SK-N-SH treated with all-trans-retinoic acid at 6 μM for 48 hours (cell line): ENCODE data around the gene ZNF341.

Experiments
- ARNTL ChIP-seq: fragments of 450-650 bp; formaldehyde crosslinking; IDR thresholded peaks from 2 replicates; pipeline ENCODE4 v1.5.0; 2020; ENCODE audit warnings: low read depth, mild to moderate bottlenecking, moderate library complexity, borderline replicate concordance
- BACH2 ChIP-seq: fragments of 250-450 bp; sonication (Bioruptor Pico); IDR thresholded peaks from 2 replicates; pipeline ENCODE4 v1.9.0; 2021; ENCODE audit warnings: mild to moderate bottlenecking, borderline replicate concordance
- ESRRG ChIP-seq: fragments of 250-450 bp; sonication (Bioruptor Pico); IDR thresholded peaks from 2 replicates; pipeline ENCODE4 v1.6.1; 2021; ENCODE audit warnings: mild to moderate bottlenecking
- ISL1 ChIP-seq: fragments of 250-450 bp; sonication (Bioruptor Pico); IDR thresholded peaks from 2 replicates; pipeline ENCODE4 v2.1.2; 2022; ENCODE audit warnings: mild to moderate bottlenecking, moderate library complexity
- PPARA ChIP-seq: fragments of 250-450 bp; sonication (Bioruptor Pico); IDR thresholded peaks from 2 replicates; pipeline ENCODE4 v1.5.0; 2020; ENCODE audit warnings: mild to moderate bottlenecking, borderline replicate concordance
- RARB ChIP-seq: fragments of 250-450 bp; sonication (Bioruptor Pico); IDR thresholded peaks from 2 replicates; pipeline ENCODE4 v1.8.0; 2021; ENCODE audit warnings: mild to moderate bottlenecking, moderate library complexity
- TCF4 ChIP-seq: fragments of 250-450 bp; sonication (Bioruptor Pico); IDR thresholded peaks from 2 replicates; pipeline ENCODE4 v1.8.0; 2021; ENCODE audit warnings: mild to moderate bottlenecking, moderate library complexity, borderline replicate concordance
- TOX ChIP-seq: fragments of 250-450 bp; sonication (Bioruptor Pico); IDR thresholded peaks from 2 replicates; pipeline ENCODE4 v1.8.0; 2021; ENCODE audit warnings: mild to moderate bottlenecking, moderate library complexity, borderline replicate concordance
- ZC3H10 ChIP-seq: fragments of 250-450 bp; sonication (Bioruptor Pico); IDR thresholded peaks from 2 replicates; pipeline ENCODE4 v1.5.1; 2021; ENCODE audit warnings: mild to moderate bottlenecking, moderate library complexity
- ZFP3 ChIP-seq: fragments of 250-450 bp; sonication (Bioruptor Pico); IDR thresholded peaks from 2 replicates; pipeline ENCODE4 v1.5.0; 2020; ENCODE audit warnings: mild to moderate bottlenecking, moderate library complexity
- ZFP30 ChIP-seq: fragments of 450-650 bp; formaldehyde crosslinking; IDR thresholded peaks from 2 replicates; pipeline ENCODE4 v1.5.0; 2022; ENCODE audit warnings: mild to moderate bottlenecking, moderate library complexity
- ZNF565 ChIP-seq: fragments of 450-650 bp; formaldehyde crosslinking; conservative IDR thresholded peaks from 2 replicates; pipeline ENCODE4 v1.5.0; 2020; ENCODE audit warnings: low read depth, mild to moderate bottlenecking, moderate library complexity
- ZNF70 ChIP-seq: fragments of 450-650 bp; formaldehyde crosslinking; IDR thresholded peaks from 2 replicates; pipeline ENCODE4 v1.5.0; 2020; ENCODE audit warnings: mild to moderate bottlenecking, moderate library complexity
- TF ChIP-seq, protein P1 (sequence below): fragments of 250-450 bp; sonication (Bioruptor Pico); IDR thresholded peaks from 2 replicates; pipeline ENCODE4 v1.8.0; 2020; ENCODE audit warnings: mild to moderate bottlenecking, moderate library complexity, borderline replicate concordance

DNA sequence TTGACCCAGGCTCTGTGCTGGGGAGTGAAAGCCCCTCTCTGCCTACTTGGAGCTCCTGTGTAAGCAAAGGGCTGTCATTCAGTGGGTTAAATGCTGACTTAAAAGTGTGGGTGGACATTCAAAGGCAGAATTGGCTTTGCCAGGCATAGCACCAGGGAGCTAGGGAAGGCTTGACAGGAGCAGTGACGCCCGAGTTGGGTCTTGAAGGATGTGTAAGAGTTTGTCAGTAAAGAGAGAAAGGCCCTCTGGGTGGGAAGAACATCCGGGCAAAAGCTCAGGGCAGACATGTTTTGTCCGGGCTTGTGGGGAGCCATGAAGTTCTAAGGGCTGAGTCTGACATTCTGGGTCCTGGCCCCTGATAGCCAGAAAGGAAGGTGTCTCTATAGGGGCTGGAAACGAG is 51.5 kb downstream of the ZNF341 start:
- TF ChIP-seq ZFP3 (CRISPR knock-in tag) (peak; percentile 94), ISL1 (no peak), ESRRG (CRISPR knock-in tag) (no peak), TCF4 (CRISPR knock-in tag) (no peak), TOX (CRISPR knock-in tag) (no peak), ZFP30 (CRISPR knock-in tag) (no peak), RARB (CRISPR knock-in tag) (no peak), BACH2 (CRISPR knock-in tag) (no peak), ZC3H10 (CRISPR knock-in tag) (no peak), PPARA (CRISPR knock-in tag) (no peak), ARNTL (CRISPR knock-in tag) (no peak), ZNF565 (CRISPR knock-in tag) (no peak), ZNF70 (CRISPR knock-in tag) (no peak)
- TF ChIP-seq, protein P1, sequence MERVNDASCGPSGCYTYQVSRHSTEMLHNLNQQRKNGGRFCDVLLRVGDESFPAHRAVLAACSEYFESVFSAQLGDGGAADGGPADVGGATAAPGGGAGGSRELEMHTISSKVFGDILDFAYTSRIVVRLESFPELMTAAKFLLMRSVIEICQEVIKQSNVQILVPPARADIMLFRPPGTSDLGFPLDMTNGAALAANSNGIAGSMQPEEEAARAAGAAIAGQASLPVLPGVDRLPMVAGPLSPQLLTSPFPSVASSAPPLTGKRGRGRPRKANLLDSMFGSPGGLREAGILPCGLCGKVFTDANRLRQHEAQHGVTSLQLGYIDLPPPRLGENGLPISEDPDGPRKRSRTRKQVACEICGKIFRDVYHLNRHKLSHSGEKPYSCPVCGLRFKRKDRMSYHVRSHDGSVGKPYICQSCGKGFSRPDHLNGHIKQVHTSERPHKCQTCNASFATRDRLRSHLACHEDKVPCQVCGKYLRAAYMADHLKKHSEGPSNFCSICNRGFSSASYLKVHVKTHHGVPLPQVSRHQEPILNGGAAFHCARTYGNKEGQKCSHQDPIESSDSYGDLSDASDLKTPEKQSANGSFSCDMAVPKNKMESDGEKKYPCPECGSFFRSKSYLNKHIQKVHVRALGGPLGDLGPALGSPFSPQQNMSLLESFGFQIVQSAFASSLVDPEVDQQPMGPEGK (CRISPR knock-in tag): no peak
